Measurements from ENCODE around the gene GLIPR1L2.
"Not testable (repeated sequence)": the region's sequence is repeated elsewhere in the genome, so short reads cannot be mapped to it uniquely, and the experiment has no call there.

GLIPR1L2 gene

GRCh38 chr12:75438059-75438754, 47.3 kb downstream of the GLIPR1L2 start:
- DNase-seq, result no peak

- DNase-seq, result no peak
These were observed 48.2 kb downstream of the GLIPR1L2 start for GRCh38 chr12:75439048-75439447.

- DNase-seq, result no peak
These were observed 49.0 kb downstream of the GLIPR1L2 start for GRCh38 chr12:75439930-75440329.

- DNase-seq, result not testable (repeated sequence)
These were observed 51.0 kb downstream of the GLIPR1L2 start for GRCh38 chr12:75441687-75442449.

GRCh38 chr12:75442454-75442853, 51.6 kb downstream of the GLIPR1L2 start:
- not testable (repeated sequence) for DNase-seq

GRCh38 chr12:75443709-75444108, 52.8 kb downstream of the GLIPR1L2 start:
- no peak for DNase-seq

GRCh38 chr12:75444429-75445136, 53.7 kb downstream of the GLIPR1L2 start:
- DNase-seq, result no peak

- DNase-seq, result not testable (repeated sequence)
These were observed 54.2 kb downstream of the GLIPR1L2 start for GRCh38 chr12:75445137-75445507.

GRCh38 chr12:75446857-75447256, 56.0 kb downstream of the GLIPR1L2 start:
- no peak for DNase-seq

- no peak for DNase-seq
These were observed 57.0 kb downstream of the GLIPR1L2 start for GRCh38 chr12:75447691-75448393.

- no peak for DNase-seq
These were observed 61.9 kb downstream of the GLIPR1L2 start for GRCh38 chr12:75452675-75453330.

GRCh38 chr12:75455839-75456238, 65.0 kb downstream of the GLIPR1L2 start:
- DNase-seq, result no peak

GRCh38 chr12:75457191-75457590, 66.3 kb downstream of the GLIPR1L2 start:
- DNase-seq, result no peak

- DNase-seq, result not testable (repeated sequence)
These were observed 67.0 kb downstream of the GLIPR1L2 start for GRCh38 chr12:75457866-75458265.

GRCh38 chr12:75459755-75460154, 68.9 kb downstream of the GLIPR1L2 start:
- DNase-seq, result no peak

- DNase-seq, result no peak
These were observed 69.3 kb downstream of the GLIPR1L2 start for GRCh38 chr12:75460204-75460603.

- no peak for DNase-seq
These were observed 81.3 kb downstream of the GLIPR1L2 start for GRCh38 chr12:75471902-75472890.

GRCh38 chr12:75474116-75474515, 83.2 kb downstream of the GLIPR1L2 start:
- DNase-seq, result no peak

- DNase-seq, result no peak
These were observed 85.2 kb downstream of the GLIPR1L2 start for GRCh38 chr12:75476071-75476470.

- DNase-seq, result no peak
These were observed 86.2 kb downstream of the GLIPR1L2 start for GRCh38 chr12:75477137-75477536.

- DNase-seq, result no peak
These were observed 87.4 kb downstream of the GLIPR1L2 start for GRCh38 chr12:75478116-75478794.
